ENCODE data around the gene NAPEPLD. TPM values are rescaled to one million over a fixed set of nuclear protein-coding genes. Genes with fewer than 3 reads are reported as not detected.
"Not testable (repeated sequence)": the region's sequence is repeated elsewhere in the genome, so short reads cannot be mapped to it uniquely, and the experiment has no call there.

The NAPEPLD gene
- polyA plus RNA-seq (2013, experiment 1 of 2) = 2.1 TPM
- 2.1 TPM for polyA plus RNA-seq (2013, experiment 2 of 2)

- no peak within 1 kb of the TSS for H4K5ac ChIP-seq (ENCODE audit: low read length)
- DNase-seq = peak; percentile 93
- no peak within 1 kb of the TSS for H3K23ac ChIP-seq (ENCODE audit: low read length)
- H3K4me3 ChIP-seq (ENCODE audit: low read length) = peak within 1 kb of the TSS; percentile 41
- peak within 1 kb of the TSS; percentile 94 for H3K18ac ChIP-seq (ENCODE audit: low read length)
- peak within 1 kb of the TSS; percentile 73 for H3K4ac ChIP-seq (ENCODE audit: low read depth, low read length)
- H3K4me1 ChIP-seq (ENCODE audit: control insufficient read depth, low read depth, low read length) = peaks cover 3% of the 10 kb centered on the region
- H3K4me2 ChIP-seq (ENCODE audit: low read length) = peak within 1 kb of the TSS; percentile 46
- H3K79me1 ChIP-seq (ENCODE audit: low read length) = peaks cover 2% of the 10 kb centered on the region
- H3K79me2 ChIP-seq (ENCODE audit: control insufficient read depth, insufficient read depth, low read length) = peaks cover 6% of the 10 kb centered on the region
- peak within 1 kb of the TSS; percentile 82 for H2BK5ac ChIP-seq (ENCODE audit: low read length)
- no CpG with 5 or more reads among the region's 82 CpGs for WGBS (ENCODE audit: extremely low coverage, insufficient coverage, low lambda C conversion rate)
- H3K9ac ChIP-seq (ENCODE audit: low read length) = peak within 1 kb of the TSS; percentile 80
- H4K8ac ChIP-seq (ENCODE audit: low read depth, low read length) = peak within 1 kb of the TSS; percentile 87
- no peak within 1 kb of the TSS for H2AK5ac ChIP-seq (ENCODE audit: low read length)
- H3K27ac ChIP-seq (ENCODE audit: low read depth, low read length) = peak within 1 kb of the TSS; percentile 98
- H2BK120ac ChIP-seq (ENCODE audit: low read depth, low read length) = peak within 1 kb of the TSS; percentile 48
- H3K36me3 ChIP-seq (ENCODE audit: control insufficient read depth, insufficient read depth, low read length) = no peaks in the 10 kb centered on the region
- no peaks in the 10 kb centered on the region for H3K27me3 ChIP-seq (ENCODE audit: insufficient read depth, low read length, poor library complexity)
- peak within 1 kb of the TSS; percentile 96 for H3K56ac ChIP-seq (ENCODE audit: low read length)
- peak within 1 kb of the TSS; percentile 61 for H2BK15ac ChIP-seq (replicated peaks; ENCODE audit: low read depth)
These were observed at the start of gene NAPEPLD for GRCh38 chr7:103148994-103149807. NAPEPLD (minus strand) TSS chr7:103149099; CDS start chr7:103128776, 20,323 bp downstream.

GRCh38 chr7:103198079-103198478 is 49.2 kb upstream of the NAPEPLD start:
- H3K56ac ChIP-seq (ENCODE audit: low read length); H3K27ac ChIP-seq (ENCODE audit: low read depth, low read length); H3K36me3 ChIP-seq (ENCODE audit: control insufficient read depth, insufficient read depth, low read length); H3K23ac ChIP-seq (ENCODE audit: low read length); H3K4me2 ChIP-seq (ENCODE audit: low read length); H2BK15ac ChIP-seq (replicated peaks; ENCODE audit: low read depth); H2AK5ac ChIP-seq (ENCODE audit: low read length); H3K27me3 ChIP-seq (ENCODE audit: insufficient read depth, low read length, poor library complexity); H3K4me3 ChIP-seq (ENCODE audit: low read length); H2BK5ac ChIP-seq (ENCODE audit: low read length); H4K8ac ChIP-seq (ENCODE audit: low read depth, low read length); DNase-seq; H3K79me2 ChIP-seq (ENCODE audit: control insufficient read depth, insufficient read depth, low read length); H4K5ac ChIP-seq (ENCODE audit: low read length); H3K4me1 ChIP-seq (ENCODE audit: control insufficient read depth, low read depth, low read length); H3K79me1 ChIP-seq (ENCODE audit: low read length); H2BK120ac ChIP-seq (ENCODE audit: low read depth, low read length); H3K18ac ChIP-seq (ENCODE audit: low read length); H3K9ac ChIP-seq (ENCODE audit: low read length); H3K4ac ChIP-seq (ENCODE audit: low read depth, low read length): not testable (repeated sequence)
- no CpG with 5 or more reads among the region's 3 CpGs for WGBS (ENCODE audit: extremely low coverage, insufficient coverage, low lambda C conversion rate)

GRCh38 chr7:103195364-103195763 is 46.5 kb upstream of the NAPEPLD start:
- not testable (repeated sequence) for H3K18ac ChIP-seq (ENCODE audit: low read length); H3K9ac ChIP-seq (ENCODE audit: low read length); H3K27me3 ChIP-seq (ENCODE audit: insufficient read depth, low read length, poor library complexity); H2AK5ac ChIP-seq (ENCODE audit: low read length); H3K4me3 ChIP-seq (ENCODE audit: low read length); H3K56ac ChIP-seq (ENCODE audit: low read length); H3K4ac ChIP-seq (ENCODE audit: low read depth, low read length); DNase-seq; H3K36me3 ChIP-seq (ENCODE audit: control insufficient read depth, insufficient read depth, low read length); H3K79me2 ChIP-seq (ENCODE audit: control insufficient read depth, insufficient read depth, low read length); H3K23ac ChIP-seq (ENCODE audit: low read length); H2BK15ac ChIP-seq (replicated peaks; ENCODE audit: low read depth); H3K4me2 ChIP-seq (ENCODE audit: low read length); H2BK5ac ChIP-seq (ENCODE audit: low read length); H4K5ac ChIP-seq (ENCODE audit: low read length); H3K79me1 ChIP-seq (ENCODE audit: low read length); H4K8ac ChIP-seq (ENCODE audit: low read depth, low read length); H3K4me1 ChIP-seq (ENCODE audit: control insufficient read depth, low read depth, low read length); H3K27ac ChIP-seq (ENCODE audit: low read depth, low read length); H2BK120ac ChIP-seq (ENCODE audit: low read depth, low read length)
- no CpG with 5 or more reads among the region's 4 CpGs for WGBS (ENCODE audit: extremely low coverage, insufficient coverage, low lambda C conversion rate)

GRCh38 chr7:103172415-103173146 is 23.7 kb upstream of the NAPEPLD start:
- not testable (repeated sequence) for H3K4ac ChIP-seq (ENCODE audit: low read depth, low read length); H4K5ac ChIP-seq (ENCODE audit: low read length); H3K4me2 ChIP-seq (ENCODE audit: low read length); H3K36me3 ChIP-seq (ENCODE audit: control insufficient read depth, insufficient read depth, low read length); H3K27me3 ChIP-seq (ENCODE audit: insufficient read depth, low read length, poor library complexity); H3K27ac ChIP-seq (ENCODE audit: low read depth, low read length); H2AK5ac ChIP-seq (ENCODE audit: low read length); H3K79me1 ChIP-seq (ENCODE audit: low read length); H4K8ac ChIP-seq (ENCODE audit: low read depth, low read length); H3K4me3 ChIP-seq (ENCODE audit: low read length); H3K79me2 ChIP-seq (ENCODE audit: control insufficient read depth, insufficient read depth, low read length); H2BK15ac ChIP-seq (replicated peaks; ENCODE audit: low read depth); H3K9ac ChIP-seq (ENCODE audit: low read length); H3K56ac ChIP-seq (ENCODE audit: low read length); H2BK120ac ChIP-seq (ENCODE audit: low read depth, low read length); DNase-seq; H3K18ac ChIP-seq (ENCODE audit: low read length); H3K4me1 ChIP-seq (ENCODE audit: control insufficient read depth, low read depth, low read length); H3K23ac ChIP-seq (ENCODE audit: low read length); H2BK5ac ChIP-seq (ENCODE audit: low read length)
- WGBS (ENCODE audit: extremely low coverage, insufficient coverage, low lambda C conversion rate) = no CpG with 5 or more reads among the region's 8 CpGs

- DNase-seq; H3K4me1 ChIP-seq (ENCODE audit: control insufficient read depth, low read depth, low read length); H4K8ac ChIP-seq (ENCODE audit: low read depth, low read length); H2BK15ac ChIP-seq (replicated peaks; ENCODE audit: low read depth); H2AK5ac ChIP-seq (ENCODE audit: low read length); H3K36me3 ChIP-seq (ENCODE audit: control insufficient read depth, insufficient read depth, low read length); H3K4me3 ChIP-seq (ENCODE audit: low read length); H3K18ac ChIP-seq (ENCODE audit: low read length); H3K56ac ChIP-seq (ENCODE audit: low read length); H3K79me1 ChIP-seq (ENCODE audit: low read length); H3K27me3 ChIP-seq (ENCODE audit: insufficient read depth, low read length, poor library complexity); H3K79me2 ChIP-seq (ENCODE audit: control insufficient read depth, insufficient read depth, low read length); H2BK120ac ChIP-seq (ENCODE audit: low read depth, low read length); H3K4ac ChIP-seq (ENCODE audit: low read depth, low read length); H4K5ac ChIP-seq (ENCODE audit: low read length); H3K23ac ChIP-seq (ENCODE audit: low read length); H2BK5ac ChIP-seq (ENCODE audit: low read length); H3K27ac ChIP-seq (ENCODE audit: low read depth, low read length); H3K9ac ChIP-seq (ENCODE audit: low read length); H3K4me2 ChIP-seq (ENCODE audit: low read length): not testable (repeated sequence)
- WGBS (ENCODE audit: extremely low coverage, insufficient coverage, low lambda C conversion rate) = no CpG with 5 or more reads among the region's 6 CpGs
These were observed 23.0 kb upstream of the NAPEPLD start for GRCh38 chr7:103171695-103172414.

Measured in mesendoderm (in vitro differentiated cells).